Amniotic epithelial cell (primary cell): ENCODE data around the gene CDC26.
"Not testable (repeated sequence)": the region's sequence is repeated elsewhere in the genome, so short reads cannot be mapped to it uniquely, and the experiment has no call there.

Experiments used
- DNase-seq: peaks from one replicate; pipeline ENCODE4 v3.0.0-alpha.2; 2010; ENCODE audit warnings: low read depth

Gene CDC26

GRCh38 chr9:113275157-113276131, at the start of gene CDC26, which contains the start of gene PRPF4:
Gene CDC26, minus strand, starts transcription at chr9:113275572. Its CDS starts 3,065 bp downstream, at chr9:113272507.
Gene PRPF4, plus strand, starts transcription at chr9:113275658. Its CDS starts 86 bp downstream, at chr9:113275744.
- peak; percentile 99 for DNase-seq

- DNase-seq: no peak
These were observed 47.3 kb upstream of the CDC26 start for GRCh38 chr9:113322671-113323070.

DNA sequence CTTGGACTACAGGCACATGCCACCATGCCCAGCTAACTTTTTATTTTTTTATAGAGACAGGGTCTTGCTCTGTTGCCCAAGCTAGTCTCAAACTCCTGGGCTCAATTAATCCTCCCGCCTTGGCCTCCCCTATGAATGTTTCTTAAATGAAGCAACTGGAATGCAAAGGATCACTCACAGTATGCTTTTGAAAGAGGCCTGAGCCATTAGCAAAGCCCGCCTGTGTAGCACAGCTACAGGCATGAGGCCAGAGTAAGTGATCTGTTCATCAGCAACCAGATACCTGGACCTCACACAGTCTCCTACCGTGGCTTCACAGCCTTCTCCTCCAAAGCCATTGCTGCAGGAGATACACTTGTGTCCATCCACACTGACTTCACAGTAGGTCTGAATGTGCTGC, 44.7 kb upstream of the CDC26 start:
- no peak for DNase-seq

GRCh38 chr9:113319054-113319453, 43.7 kb upstream of the CDC26 start:
- DNase-seq: no peak

DNA sequence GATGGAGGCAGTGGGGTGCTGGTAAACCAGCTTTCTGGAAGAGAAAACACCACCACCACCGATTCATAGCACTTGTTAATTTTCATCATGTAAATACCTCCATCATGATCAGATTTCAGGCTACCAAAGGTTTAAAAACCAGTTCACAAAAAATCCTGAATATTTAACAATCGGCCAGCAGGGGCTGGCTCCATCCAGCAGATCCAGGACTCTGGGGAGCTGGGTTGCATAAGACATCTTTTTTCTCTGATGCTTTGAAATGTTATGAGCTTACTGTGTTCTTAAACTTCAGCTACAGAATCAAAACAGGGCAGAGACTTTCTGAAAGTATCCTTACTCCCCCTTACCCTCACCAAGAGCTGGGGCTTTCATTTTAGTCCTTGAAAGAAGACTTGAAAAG, 42.4 kb upstream of the CDC26 start:
- DNase-seq: peak; percentile 4

- no peak for DNase-seq
These were observed 40.7 kb upstream of the CDC26 start for GRCh38 chr9:113316030-113316429.

DNA sequence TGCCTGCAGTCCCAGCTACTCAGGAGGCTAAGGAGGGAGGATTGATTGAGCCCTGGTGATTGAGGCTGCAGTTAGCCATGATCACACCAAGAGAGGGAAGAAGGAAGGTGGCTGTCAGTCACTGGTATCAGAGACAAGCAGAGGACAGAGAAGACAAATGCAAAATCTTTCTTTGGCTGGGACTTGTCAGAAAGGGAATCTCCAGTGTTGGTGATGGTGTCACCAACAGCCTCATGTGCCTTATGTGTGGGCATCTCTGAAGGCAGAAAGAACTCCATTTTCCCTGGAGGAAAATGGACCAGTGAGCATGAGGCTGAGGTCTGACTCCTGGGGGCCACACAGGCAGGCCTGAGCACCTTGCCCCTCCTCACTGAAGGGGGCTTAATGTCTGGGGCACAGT, 39.9 kb upstream of the CDC26 start:
- no peak for DNase-seq

- DNase-seq: no peak
These were observed 37.9 kb upstream of the CDC26 start for GRCh38 chr9:113313261-113313660.

- DNase-seq: no peak
These were observed 36.6 kb upstream of the CDC26 start for GRCh38 chr9:113311961-113312360.

- DNase-seq: no peak
These were observed 35.2 kb upstream of the CDC26 start for GRCh38 chr9:113310538-113310937.

DNA sequence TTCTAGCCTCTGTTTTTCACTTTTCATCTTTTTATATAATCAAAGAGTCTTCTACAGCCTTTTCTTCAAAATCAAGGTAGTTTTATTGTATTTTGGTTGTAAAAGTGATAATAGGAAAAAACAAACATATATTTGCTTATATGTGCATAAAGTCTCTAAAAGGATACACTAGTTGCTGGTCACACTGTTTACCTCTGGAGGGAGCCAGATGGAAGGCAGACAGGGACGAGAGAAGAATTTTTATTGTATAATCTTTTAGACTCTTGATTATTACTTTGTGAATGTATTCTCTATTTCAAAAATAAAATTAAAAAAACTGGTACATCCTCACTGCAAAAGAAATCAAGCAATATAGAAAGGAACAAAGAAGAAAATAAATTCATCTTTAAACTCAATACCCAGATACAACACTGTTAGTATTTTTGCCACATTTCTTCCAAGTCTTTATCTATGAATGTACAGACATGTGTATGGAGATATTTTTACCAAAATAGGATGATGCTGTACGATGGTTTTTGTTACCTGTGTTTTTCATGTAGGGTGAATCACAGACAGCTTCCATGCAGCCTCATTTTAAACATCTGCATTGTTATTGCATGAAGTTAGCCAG, 33.9 kb upstream of the CDC26 start:
- DNase-seq: peak; percentile 42

- no peak for DNase-seq
These were observed 32.1 kb upstream of the CDC26 start for GRCh38 chr9:113307396-113307975.

- no peak for DNase-seq
These were observed 31.2 kb upstream of the CDC26 start for GRCh38 chr9:113306566-113306965.

DNA sequence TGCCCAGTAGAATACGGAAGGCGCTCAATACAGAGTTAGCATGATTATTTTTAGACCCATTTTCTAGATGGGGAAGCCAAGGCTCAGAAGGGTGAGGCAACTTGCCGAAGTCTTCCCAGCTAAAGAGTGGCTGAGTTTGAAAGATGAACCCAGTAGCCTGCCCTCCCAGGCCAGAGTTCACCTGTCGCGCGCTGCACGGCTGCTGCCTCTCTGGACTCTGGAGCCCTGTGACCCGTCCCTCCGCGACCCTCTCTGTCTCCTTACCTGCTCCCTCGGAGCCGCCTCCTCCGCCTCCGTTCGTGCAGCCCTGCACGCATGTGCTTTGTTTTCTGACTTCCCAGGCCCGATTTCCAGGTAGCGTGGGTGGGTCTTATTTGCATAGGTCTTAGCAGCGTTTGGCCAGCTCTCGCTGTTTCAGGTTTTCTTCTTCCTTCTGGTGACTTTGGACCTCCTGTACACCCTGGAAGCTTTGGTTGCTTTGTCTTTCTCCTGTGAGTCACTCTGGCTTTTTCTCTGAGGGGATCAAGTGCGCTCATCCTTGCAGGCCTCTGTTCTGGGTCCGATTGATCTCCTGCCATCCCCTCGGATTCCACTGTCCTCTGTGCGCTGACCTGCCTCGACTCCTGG, 27.5 kb upstream of the CDC26 start, which contains the start of gene RNF183:
Gene RNF183 (minus strand): TSS at position 585 of the 627 bp plus-strand sequence. CDS start 5,192 bp downstream, outside the sequence.
- DNase-seq: no peak

GRCh38 chr9:113301548-113301947, 26.2 kb upstream of the CDC26 start:
- no peak for DNase-seq

GRCh38 chr9:113299800-113300292, 24.5 kb upstream of the CDC26 start:
- DNase-seq: peak; percentile 46

DNA sequence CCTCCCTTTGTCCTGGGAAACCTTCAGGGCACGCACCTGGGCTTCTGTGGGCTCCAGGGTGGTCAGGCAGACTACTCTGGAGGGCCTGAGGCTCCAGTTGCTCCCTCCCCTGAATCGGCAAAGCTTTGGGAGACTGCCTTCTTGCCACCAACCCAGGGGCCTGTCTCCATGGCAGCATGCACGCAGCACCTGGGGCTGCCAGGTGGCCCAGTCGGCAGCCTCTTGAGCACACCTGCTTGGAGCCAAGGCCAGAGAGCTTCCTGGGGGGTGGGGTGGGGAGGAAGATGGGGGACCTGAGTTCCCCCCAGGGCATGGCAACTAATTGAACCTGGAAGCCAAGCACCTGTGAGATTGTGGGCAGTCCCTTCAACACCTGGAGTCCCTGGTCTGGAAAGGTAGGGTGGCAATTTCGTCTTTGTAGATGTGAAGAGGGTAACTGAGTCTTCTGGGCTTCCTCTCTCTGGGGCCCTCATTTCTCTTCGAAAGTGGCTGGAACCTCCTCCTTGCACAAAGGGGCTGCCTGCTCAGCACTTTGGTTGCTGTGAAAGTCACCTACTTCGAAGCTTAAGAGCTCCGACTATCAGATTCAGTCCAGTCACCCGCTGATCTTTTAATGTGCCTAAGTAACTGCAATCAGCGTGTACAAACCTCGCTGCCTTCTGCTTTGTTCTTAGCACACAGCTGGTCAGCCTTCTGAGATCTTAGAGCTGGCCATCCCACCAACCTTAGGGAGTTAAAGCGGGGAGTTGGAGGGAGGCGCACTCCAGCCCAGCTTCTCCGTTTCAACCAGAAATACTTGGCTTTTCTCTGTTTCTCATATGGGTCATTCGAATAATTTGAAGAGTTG, 23.8 kb upstream of the CDC26 start:
- no peak for DNase-seq

DNA sequence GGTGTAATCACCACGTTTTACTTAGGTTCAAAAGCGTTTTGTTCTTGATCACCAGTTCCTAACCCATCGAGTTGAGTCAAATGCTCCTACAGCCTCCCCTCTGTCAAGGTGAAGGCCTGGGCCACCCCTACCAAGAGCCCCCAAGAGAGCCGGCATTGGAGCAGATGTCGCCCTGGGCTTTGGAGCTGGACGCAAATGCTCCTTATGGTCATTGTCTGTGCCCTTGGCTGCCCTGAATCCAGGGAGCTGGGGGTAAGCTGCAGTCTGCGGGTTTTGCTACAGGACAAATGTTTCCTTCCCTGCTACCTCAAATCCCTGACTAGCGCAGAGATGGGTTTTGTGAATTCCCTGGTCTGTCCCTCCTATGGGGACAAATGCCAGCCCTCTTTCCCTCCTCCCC, 22.9 kb upstream of the CDC26 start:
- no peak for DNase-seq

GRCh38 chr9:113296796-113297558, 21.6 kb upstream of the CDC26 start:
- DNase-seq: no peak

DNA sequence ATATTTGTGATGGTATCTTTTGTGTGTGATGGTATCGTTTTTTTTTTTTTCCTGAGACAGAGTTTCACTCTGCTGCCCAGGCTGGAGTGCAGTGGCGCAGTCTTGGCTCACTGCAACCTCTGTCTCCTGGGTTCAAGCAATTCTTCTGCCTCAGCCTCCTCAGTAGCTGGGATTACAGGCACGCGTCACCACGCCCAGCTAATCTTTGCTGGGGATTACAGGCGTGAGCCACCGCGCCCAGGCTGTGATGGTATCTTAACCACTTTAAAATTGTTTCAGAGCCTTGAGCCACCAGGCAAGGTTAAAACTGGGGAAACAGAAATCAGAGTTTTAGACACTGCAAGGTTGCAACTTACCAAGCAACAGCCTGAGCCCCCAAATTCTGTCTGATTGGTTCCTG, 20.9 kb upstream of the CDC26 start:
- DNase-seq: not testable (repeated sequence)
